ENCODE results near the gene TCF25. TPM values are rescaled to one million over a fixed set of nuclear protein-coding genes. Genes with fewer than 3 reads are reported as not detected.

Gene TCF25
- total RNA-seq, 1 experiment from 2014 or later = 153 TPM

DNA sequence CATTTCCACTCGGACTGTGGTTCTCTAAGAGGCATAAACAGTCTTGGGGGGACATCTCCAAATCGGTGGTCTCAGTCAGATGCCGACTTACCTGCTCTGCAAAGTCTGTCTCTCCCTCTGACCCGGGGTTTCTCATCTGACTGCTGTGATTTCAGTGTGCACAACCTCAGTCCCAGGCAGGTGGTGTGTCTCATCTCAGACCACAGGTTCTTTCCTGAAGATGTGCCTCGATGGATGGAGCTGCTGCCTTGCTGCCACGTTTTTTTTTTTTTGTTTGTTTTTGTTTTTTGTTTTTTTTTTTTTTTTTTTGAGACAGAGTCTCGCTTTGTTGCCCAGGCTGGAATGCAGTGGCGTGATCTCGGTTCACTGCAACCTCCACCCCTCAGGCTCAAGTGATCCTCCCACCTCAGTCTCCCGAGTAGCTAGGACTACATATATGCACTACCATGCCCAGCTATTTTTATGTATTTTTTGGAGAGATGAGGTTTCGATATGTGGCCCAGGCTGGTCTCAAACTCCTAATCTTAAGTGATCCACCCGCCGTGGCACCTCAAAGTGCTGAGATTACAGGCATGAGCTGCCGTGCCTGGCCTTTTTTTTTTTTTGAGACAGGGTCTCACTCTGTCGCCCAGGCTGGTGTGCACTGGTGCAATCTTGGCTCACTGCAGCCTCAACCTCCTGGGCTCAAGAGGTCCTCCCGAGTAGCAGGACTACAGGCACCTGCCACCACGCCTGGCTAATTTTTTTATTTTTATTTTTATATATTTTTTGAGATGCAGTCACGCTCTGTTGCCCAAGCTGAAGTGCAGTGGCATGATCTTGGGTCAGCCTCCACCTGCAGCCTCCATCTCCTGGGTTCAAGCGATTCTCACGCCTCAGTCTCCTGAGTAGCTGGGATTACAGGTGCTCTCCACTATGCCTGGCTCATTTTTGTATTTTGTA lies 29.7 kb upstream of the TCF25 start:
- no peak for DNase-seq (ENCODE audit: low spot score)

DNA sequence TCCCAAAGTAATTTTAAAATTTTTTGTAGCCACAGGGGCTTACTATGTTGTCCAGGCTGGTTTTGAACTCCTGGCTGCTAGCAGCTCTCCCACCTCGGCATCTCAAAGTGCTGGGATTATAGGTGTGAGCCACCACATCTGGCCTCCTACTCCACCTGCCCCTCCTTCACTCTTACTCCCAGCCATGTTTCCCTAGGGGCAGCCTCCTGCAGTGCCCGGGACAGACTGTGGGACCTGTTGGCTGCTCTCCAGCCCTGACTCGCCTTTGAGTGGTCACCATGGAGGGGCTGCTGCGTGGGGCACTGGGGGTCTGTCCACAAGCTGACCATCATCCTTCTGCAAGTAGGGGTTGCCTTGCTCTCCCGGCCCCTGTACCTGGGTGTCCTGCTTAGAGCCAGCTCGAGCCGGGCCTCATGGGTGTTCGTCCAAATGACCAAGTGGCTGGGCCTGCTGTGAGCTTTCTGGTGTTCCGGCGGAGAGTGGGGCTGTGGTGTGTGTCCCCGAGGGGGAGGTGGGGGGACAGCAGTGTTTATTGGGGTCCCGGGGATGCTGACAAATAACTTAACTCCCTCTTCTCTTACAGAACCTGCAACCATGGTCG lies 28.6 kb upstream of the TCF25 start:
- DNase-seq (ENCODE audit: low spot score) = no peak

DNA sequence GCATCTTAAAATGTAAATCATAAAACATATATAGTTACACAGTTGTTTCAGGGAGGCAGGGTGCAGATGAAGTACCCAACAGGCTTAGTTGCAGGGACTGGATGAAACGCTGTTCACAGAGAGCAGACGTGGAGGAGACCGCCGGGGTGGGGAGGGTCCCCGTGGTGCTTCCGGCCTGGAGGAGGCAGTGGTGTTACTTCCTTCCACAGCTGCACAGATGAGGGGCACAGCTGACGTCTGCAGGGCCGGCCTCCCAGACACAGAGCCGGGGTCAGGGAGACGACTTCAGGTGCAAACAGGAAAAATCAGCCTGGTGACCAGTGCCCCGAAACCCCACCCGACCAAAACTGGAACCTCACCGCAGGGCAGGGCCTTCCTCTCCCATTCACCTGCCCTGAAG lies 28.0 kb upstream of the TCF25 start:
- no peak for DNase-seq (ENCODE audit: low spot score)

DNA sequence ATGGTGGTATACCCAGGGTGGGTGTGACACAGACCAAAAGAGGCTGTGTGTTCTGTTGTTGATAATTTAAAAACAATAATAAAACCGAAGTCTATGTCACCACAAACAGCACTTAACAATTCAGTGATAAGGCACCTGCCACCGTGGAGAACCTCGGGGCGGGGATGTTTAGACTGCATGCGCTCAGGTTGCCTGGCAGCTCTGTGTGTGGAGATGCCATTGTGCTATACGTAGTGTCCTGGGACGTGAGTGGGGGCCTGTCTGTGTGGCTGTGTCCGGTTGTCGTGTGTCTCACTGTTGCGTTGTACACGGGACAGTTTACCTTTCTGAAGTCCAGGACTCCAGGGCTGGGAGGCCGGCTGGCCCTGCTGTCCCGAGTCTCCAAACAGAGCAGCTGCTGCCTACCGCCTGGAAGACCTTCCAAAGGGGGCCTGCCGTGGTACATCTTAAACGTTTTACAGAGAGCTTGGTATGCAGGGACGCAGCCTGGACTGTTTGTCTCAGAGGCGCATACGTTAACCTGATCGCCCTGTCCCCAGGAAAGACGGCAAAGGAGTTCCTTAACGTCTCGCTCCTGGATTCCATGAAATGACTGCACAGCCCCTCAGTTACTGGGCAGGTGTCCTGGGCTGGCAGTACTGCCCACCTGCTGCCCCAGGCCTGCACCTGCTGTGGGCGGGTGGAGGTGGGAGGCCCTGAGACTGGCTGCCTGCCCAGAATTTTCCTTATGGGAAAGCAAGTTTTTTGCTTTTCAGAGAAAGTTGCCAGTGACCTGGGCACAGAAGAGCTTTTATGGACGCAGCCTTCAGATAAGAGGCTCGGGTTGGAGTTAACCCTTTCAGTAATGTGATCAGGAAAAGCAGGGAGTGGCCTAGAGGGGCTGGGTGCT lies 26.1 kb upstream of the TCF25 start:
- DNase-seq (ENCODE audit: low spot score) = no peak

DNA sequence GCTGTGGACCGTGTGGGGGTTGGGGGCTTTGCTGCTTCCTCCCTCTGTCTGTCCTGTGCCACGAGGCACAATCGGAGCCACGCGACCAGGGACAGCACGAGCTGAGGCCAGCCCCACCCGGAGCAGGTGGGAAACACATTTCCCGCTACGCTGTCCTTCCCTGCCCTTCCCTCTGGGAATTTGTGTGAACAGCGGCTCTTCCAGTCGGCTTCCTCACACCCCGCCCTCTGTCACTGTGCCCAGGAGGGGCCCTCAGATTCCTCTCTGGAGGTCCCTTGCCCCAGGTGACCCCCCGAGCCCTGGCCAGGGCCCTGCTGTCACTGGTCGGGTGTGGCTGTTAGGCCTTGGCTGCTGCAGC lies 25.5 kb upstream of the TCF25 start:
- DNase-seq (ENCODE audit: low spot score) = no peak

DNA sequence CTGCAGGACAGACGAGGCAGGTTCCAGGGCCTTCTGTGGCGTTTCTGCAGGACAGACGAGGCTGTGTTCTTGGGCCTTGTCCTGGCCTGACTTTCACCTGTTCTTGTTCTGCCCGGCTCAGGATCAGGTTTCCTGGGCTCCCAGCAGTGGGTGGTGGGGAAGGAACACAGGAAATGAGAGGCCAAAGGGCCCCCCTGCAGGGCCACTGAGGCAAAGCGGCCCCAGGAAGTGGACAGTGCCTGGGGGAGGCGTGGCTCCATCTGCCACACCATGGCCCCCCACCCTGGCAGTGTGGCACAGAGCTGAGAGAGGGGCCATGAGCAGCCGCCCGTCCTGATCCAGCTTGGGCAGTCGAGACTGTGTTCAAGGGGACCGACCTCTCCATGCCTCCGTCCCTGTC lies 24.4 kb upstream of the TCF25 start:
- DNase-seq (ENCODE audit: low spot score) = no peak

DNA sequence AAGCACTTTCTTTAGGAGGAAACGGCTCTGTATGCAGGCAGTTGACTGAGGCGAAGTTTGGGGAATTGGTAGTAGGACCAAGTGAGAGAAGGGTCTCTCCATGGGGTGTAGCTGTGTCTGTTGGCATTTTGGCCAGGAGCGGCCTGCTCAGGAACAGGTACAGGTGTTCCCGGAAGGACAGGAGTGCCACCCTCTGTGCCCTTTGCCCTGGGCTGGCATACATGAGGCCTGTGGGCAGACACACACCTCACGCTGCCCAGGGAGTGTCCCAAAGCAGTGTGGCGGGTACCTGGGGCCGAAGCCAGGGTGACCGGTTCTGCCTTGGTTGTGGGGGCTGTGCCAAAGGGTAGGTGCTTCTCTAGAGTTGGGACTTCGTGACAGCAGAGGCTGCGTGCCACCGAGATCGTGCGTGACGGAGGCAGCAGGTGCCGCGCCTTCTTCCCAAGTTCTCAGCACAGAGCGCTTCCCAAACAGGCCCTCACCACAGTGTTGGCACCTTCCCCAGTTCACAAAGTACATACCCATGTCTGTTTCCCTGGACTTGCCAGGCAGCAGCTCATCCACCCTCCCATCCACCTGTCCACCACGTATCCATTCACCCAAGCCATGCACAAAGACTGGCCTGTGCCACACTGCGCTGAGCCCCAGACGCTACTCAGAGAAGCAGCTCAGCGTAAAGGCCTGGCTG lies 19.9 kb upstream of the TCF25 start:
- no peak for DNase-seq (ENCODE audit: low spot score)

DNA sequence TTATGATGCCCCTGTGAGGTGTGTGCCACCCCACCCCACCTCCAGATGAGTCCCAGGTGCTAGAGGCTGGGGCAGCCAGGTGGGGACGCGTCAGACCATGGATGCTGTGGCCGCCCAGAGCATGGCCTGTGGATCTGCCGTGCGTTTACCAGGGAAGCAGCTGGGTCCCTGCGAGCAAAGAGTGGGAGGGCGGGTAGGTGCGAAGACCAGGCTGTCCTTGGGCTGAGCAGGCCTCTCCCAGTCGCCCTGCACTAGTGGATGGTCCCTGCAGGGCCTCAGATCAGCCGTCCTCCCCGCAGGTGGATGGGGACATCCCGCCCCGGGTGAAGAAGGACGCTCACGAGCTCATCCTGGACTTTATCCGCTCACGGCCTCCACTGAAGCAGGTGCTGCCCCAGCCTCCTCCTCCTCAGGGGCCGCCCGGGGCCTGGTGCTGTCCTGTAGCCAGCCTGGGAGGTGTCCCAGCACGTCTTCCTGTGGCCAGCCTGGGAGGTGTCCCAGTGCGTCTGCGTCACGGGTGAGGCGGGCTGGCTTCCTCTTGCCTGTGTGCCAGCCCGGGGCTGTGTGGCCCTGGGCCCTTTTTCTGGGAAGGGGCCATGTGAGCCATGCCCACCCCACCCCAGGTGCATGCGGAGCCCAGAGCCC lies 18.0 kb upstream of the TCF25 start:
- no peak for DNase-seq (ENCODE audit: low spot score)

DNA sequence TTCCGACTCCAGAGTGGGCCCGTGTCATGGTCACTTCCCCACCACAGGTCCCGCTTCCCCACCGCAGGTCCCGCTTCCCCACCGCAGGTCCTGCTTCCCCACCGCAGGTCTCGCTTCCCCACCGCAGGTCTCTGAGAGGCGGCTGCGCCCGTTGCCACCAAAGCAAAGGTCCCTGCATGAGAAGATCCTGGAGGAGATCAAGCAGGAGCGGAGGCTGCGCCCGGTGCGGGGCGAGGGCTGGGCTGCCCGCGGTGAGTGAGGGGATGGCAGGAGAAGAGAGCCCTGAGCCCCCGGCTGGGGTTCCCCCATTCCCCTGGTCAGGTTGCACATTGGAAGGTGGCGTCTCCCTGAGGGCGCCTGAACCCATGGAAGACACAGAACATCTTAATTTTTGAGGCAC lies 17.4 kb upstream of the TCF25 start:
- DNase-seq (ENCODE audit: low spot score) = no peak

DNA sequence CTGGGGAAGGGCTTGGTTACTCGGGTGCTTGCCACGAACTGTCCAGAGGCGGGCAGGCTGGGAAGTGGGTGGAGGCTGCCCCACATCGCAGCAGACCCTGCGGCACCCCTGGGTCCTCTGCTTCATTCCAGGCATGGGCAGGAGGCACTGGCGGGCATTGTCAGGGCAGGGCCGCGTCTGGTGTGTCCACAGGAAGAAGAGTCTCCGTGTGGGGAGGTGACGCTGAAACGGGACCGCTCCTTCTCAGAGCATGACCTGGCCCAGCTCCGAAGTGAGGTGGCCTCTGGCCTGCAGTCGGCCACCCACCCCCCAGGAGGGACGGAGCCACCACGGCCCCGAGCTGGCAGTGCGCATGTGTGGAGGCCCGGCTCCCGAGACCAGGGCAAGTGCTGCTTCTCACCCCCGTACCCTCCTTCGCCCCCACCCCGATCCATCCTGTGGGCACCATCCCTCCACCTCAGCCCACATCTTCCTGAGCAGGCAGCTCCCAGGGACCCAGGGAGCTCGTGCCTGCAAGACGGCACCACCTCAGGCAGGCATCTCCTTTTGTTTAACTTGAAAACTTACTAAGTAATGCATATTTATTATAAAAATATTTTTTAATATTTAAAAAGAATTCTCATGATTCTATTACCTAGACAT lies 14.3 kb upstream of the TCF25 start:
- no peak for DNase-seq (ENCODE audit: low spot score)

DNA sequence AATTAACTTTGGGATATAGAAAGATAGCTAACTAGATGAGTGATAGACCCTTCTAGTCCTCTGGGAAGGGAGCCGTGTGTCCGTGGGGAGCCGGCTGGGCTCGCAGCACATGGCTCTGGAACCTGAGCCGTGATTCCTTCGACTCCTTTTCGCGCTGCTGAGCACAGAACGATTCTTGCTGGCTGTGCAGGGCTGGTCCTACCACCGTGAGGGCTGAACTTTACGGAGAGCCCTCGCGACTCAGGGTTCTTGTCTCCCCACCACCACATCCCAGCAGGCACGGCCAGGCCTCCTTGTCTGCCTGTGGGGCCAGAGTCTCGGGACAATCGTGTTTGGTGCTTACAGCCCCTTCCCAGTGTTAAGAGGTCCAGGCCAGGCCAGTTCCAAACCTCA lies 13.8 kb upstream of the TCF25 start:
- no peak for DNase-seq (ENCODE audit: low spot score)

DNA sequence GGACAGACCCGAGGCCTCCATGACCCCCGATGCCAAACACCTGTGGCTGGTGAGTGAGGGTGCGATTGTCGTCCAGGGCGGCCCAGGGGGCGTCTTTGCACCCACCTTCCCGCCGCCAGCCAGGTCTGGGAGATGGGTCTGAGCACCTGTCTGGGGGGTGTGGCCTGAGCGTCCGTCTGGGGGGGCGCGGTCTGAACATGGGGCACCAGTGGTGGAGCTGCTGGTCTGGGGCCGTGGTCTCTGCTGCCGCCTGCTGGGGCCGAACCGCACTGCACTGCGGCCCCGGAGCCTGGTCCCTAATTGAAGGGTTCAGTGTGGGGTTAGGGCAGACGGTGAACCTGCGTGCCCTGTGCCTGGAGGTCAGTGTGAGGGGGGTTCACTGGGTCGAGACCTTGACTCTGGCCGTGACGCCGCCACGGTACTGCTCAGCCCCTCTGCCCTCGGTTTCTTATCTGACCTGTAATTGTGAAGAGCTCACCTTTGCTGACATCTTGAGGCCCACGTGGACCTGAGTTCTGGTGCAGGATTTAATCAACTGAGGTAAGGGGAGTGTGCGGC lies 12.6 kb upstream of the TCF25 start:
- peak; percentile 42 for DNase-seq (ENCODE audit: low spot score)

DNA sequence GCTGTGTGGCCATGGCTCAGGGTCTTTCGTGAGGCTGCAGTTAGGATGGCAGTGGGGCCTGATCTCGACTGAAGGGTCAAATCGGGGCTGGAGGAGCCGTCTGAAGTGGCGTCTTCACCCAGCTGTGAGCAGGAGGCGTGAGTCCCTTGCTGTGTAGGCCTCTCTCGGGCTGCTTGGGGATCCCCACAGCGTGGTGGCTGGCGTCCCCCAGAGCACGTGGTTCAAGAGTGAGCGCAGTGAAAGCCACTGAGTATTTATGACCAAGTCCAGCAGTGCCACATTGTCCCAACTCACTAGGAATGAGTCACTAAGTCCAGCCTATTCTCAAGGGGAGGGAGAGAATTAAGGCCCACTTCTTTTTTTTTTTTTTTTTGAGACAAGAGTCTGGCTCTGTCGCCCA lies 11.7 kb upstream of the TCF25 start:
- DNase-seq (ENCODE audit: low spot score) = no peak

DNA sequence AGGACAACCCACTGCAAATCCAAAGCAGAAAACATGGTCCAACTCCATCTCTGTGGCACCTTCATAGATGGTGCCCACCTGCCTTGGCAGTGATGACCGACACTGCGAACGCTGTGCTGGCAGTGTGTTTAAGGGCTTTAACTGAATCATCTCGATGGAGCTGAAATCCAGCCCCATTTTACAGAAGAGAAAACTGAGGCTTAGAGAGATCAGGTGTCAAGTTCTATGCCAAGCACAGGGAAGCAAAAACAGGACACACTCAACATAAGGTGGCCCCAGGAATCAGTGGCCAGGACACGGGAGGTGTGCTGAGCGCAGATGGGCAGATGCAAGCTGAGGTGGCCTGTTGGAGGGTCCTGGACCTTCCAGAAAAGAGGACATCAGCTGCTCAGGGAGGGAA lies 10.7 kb upstream of the TCF25 start:
- DNase-seq (ENCODE audit: low spot score) = no peak

DNA sequence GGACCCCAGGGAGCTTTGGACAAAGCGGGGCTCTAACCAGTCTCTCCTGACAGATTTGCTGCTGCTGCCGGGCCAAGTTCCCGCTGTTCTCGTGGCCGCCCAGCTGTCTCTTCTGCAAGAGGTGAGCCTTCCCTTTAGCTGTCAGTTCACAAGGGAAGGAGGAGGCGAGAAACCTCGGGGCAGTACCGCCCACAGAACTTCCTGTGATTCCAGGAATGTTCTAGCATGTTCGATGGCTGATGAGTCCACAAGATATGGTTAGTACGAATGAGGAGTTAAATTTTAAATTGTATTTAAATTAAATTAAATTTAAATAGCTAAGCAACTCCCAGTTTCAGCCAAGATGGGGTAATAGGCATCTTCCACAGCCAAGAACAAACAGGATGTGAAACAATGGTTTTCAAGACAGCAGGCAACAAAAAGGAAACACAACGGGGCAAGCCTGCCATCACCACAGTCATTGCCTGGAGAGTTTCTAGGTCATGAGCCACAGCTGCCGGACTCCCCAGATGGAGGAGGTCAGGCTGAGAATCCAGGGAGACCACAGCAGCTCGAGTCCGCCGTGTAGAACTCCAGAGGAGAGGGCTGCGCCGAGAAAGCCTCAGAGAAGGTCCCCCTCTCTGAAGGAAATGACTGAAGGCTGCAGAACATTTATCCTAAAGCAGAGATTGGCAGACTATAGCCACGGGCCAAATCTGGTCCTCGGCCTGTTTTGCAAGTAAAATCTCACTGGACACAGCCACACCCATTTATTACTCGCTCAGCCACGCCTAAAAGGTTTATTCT lies 9.5 kb upstream of the TCF25 start:
- DNase-seq (ENCODE audit: low spot score) = no peak

DNA sequence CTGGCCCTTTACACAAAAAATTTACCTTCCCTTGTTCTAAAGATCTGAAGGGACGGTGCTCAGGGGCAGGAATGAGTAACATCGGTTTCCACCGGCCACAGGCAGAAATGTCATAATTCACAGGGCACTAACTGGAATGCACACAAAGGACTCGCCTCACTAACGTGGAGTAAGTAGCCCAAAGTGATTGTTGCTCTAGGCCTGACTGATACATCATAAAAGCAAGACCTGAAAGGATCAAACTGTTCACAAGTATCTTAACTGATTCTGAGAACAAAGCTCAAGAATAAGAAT lies 8.9 kb upstream of the TCF25 start:
- DNase-seq (ENCODE audit: low spot score) = peak; percentile 58

DNA sequence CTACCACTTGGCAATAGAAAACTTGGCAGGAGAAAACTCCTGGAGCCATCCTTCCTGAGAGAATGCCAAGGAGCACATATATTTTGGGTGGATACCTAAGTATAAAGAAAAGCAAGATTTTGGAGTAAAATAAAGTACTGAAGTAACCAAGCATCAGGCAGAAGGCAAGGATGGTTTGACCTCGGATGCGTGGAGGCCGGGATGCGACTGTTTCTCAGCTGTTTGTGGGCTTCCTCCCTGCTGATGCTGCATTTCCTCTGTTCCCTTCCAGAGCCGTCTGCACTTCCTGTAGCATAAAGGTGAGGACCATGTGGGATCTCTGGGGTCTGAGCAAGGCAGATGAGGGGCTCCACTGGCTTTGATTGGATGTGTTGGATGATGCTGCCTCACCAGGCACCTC lies 5.5 kb upstream of the TCF25 start:
- no peak for DNase-seq (ENCODE audit: low spot score)

DNA sequence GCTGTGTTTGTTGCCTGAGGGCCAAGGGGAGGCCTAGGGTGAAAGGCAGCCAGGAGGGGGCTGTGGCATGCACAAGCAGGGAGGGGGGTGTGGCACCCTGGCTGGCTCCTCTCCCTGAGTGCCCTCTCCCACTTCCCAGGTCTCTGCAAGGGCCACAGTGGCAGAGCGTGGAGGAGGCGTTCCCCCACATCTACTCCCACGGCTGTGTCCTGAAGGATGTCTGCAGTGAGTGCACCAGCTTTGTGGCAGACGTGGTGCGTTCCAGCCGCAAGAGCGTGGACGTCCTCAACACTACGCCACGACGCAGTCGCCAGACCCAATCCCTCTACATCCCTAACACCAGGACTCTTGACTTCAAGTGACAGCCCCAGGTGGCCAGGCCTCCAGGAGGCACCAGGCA lies 3.5 kb upstream of the TCF25 start:
- no peak for DNase-seq (ENCODE audit: low spot score)

DNA sequence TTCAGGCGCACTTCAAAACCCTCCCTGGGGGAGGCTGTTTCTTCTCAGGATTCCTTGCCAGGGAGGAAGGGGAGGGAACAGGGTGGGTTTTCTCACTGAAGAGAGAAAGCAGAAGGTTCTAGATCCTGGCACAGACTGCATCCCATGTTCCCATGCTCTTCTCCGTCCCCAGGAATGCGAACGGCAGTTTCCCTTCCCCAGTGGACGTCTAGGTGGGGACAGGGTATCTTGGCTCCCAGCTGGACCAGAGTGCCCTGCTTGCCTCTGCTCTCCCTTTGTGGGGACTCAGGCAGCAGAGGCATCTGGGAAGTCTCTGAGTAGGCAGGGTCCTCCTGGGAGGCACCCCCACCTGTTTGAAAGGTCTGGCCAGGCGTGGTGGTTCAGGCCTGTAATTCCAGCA lies 3.0 kb upstream of the TCF25 start:
- no peak for DNase-seq (ENCODE audit: low spot score)

DNA sequence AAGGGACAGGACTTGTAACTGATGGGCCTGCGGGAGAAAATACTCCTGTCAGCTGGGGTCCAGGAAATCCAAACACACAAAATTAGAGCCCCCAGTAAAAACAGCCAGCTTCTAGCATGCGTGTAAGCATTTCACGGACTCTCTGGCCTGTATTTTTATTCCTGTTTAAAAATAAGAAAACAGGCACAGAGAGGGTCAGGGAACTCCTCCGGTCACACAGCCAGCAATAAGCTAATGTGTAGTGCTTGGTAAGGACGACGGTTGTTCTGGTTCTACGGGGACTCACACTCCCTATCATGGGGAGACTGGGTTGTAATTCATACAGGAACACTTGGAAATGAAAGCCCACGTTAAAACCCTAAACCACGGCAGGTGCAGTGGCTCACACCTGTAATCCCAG lies 1.5 kb upstream of the TCF25 start:
- no peak for DNase-seq (ENCODE audit: low spot score)

Data from A172 (cell line).